Activated T-helper 1 cell treated with anti-CD3 and anti-CD28 coated beads, Interleukin-2, amount 50 U/mL, for 16 hours (primary cell): Measurements from ENCODE around the gene TOMM20.

Experiments
- DNase-seq, 2 donors: peaks; one replicate each; pipeline ENCODE4 v3.0.0-alpha.2; 2020; ENCODE audit warnings: low read depth in 1 of 2, low spot score in 1 of 2

TOMM20 gene

DNA sequence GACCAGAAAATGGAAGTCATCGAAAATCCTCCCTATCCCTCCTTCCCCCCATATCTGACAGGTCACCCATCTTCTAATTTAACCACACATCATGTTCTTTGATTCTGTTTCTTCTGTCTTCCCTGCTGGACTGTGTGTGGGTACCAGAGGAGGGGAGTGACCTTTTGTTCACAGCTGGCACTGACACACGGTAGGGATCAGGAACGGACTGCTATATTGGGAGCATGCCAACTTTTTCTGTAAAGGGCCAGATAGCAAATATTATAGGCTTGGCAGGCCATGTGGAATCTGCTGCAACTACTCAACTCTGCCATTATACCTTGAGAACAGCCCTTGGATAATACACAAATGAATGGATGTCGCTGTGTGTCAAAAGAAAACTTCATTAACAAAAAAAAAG is 7.5 kb upstream of the TOMM20 start:
- no peak for DNase-seq

DNA sequence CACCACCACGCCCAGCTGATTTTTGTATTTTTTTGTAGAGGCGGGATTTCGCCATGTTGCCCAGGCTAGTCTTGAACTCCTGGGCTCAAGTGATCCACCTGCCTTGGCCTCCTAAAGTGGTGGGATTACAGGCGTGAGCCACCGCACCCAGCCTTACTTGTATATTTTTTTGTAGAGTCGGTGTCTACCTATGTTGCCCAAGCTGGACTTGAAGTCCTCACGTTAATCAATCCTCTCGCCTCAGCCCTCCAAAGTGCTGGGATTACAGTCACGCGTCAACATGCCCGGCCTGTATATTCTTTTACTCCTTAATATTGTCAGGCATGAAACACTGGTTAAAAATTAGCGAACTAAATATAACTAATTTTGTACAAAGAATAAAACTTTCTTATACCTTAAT is 5.5 kb upstream of the TOMM20 start:
- no peak for DNase-seq

DNA sequence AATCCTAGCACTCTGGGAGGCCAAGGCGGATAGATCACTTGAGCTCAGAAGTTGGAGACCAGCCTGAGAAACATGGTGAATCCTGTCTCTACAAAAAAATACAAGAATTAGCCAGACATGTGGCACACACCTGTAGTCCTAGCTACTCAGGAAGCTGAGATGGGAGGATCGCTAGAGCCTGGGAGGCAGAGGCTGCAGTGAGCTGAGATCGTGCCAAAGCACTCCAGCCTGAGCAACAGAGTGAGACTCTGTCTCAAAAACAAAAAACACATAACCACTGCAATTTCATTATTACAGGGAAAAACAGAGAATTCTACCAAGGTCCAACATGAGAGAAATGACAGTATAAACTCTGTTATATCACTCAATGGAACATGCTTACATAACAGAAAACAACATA is 4.4 kb upstream of the TOMM20 start:
- DNase-seq: no peak

DNA sequence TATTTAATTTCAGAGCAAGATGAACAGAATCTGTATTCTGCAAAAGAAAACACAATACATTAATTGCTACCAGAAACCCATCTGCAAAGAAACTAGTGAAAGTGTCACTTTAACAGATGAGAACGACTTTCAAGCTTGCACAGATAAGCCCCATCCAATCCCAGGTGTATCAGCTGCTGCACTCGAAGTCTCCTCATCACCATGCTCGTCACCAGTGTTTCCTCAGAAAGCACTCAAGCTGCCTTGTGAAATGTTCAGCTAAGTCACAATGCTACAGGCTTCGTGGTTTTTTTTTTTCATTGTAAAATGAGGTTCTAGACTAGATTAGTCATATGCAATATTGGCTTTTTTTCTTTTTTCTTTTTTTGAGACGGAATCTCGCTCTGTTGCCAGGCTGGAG is 3.3 kb upstream of the TOMM20 start:
- no peak for DNase-seq

GRCh38 chr1:235130766-235131270 is 2.2 kb upstream of the TOMM20 start:
- no peak for DNase-seq

DNA sequence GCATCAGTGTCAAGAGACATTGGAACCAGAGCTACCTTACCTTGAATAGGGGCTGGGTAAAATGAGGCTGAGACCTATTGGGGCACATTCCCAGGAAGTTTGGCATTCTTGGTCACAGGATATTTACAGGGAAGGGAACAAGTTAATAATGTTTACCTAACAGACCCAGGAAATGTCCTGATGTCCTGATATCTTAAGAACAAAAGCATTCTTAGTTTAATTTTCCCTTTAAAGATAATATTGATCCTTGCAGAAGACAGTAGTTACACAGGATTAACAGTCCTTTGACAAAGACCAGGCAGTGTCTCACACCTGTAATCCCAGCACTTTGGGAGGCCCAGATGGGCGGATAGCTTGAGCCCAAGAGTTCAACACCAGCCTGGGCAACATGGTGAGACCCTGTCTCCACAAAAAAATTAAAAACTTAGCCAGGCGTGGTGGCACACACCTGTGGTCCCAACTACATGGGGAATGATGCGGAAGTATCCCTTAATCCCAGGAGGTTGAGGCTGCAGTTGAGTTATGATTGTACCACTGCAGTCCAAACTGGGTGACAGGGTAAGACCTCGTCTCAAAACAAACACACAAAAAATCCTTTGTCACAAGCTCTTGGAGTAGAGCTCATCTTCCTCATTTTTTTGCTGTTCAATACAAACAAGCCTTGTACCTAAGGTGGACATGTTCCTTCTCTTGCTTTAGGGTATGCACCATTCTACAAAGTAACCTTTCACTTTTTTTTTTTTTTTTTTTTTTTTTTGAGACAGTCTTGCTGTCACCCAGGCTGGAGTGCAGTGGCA is 1.3 kb upstream of the TOMM20 start:
- no peak for DNase-seq

GRCh38 chr1:235127732-235128455 is 743 bp downstream of the TOMM20 start:
- DNase-seq: no peak

- no peak for DNase-seq
These were observed 1.4 kb downstream of the TOMM20 start for GRCh38 chr1:235127203-235127602.

DNA sequence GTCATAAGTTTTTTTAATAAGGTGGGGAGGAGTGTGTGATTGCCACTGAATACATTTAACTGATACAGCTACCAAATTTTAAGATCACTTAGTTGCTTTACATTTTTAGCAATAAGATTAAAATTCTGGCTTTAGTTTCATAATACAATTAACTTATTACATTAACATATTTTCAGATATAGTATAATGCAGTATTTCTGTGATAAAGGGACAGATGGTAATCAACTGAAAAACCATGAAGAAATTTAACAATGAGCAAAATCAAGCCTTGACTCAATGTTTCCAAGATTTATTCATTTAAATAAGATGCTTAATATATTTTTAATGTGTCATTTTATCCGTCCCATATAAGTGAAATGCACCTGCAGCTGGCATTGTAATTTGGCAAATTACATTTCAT is 4.0 kb downstream of the TOMM20 start:
- DNase-seq: no peak

- DNase-seq: no peak
These were observed 4.5 kb downstream of the TOMM20 start for GRCh38 chr1:235124111-235124510.

DNA sequence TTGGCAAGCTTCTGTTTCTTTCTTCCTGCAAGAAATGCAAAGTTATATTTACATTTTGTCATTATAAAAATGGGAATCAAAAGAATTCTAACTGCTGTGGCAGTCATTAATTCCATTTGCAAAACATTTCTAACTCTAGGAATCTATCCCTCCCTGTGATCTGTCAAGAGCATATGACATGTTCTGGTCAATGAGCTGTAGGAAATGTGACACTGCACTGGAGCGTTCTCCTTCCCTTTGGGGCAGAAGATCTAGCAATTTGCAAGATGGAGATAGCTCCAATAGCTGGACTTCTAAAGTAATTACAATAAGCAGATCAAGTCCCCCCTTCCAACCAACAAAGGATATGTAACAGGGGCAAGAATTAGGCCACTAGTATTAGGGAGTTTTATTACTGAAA is 6.3 kb downstream of the TOMM20 start:
- no peak for DNase-seq

GRCh38 chr1:235113183-235113917 is 15.3 kb downstream of the TOMM20 start:
- DNase-seq: no peak

GRCh38 chr1:235112297-235113182 is 16.1 kb downstream of the TOMM20 start:
- no peak for DNase-seq

DNA sequence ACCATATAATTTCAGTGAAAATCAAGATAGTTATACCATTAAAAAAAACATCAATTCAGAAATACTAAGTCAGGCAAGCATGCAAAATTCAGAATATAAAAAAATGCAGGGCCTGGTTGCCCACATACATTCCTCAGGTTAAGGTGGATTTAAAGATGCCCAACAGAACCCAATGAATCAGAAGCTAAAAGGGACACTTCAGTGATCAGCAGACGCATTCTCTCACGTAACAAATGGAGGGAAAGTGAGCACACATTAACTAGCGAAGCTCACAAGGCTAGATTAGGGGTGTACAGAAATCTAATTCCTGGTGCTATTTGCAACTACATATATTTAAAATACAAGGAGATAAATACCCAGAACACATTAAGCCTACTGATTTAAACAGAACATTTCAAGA is 17.5 kb downstream of the TOMM20 start:
- no peak for DNase-seq

DNA sequence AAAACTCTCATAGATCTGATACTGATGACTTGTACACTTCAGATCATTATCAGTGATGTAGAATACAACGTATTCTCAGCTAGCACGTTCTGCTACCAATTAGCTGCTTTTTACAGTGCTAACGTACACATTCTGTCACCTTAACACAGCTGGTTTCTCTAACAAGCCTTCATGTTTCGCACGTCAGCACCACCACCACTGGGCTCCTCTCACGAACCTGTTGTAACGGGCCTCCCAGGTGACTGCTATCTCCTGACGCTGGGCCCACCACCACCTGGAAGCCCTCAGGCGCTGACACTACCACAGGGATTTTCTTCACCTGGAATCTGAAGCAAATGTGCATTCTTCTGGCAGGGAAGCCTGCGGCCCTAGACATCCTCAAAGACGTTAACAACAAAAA is 19.8 kb downstream of the TOMM20 start:
- DNase-seq: no peak

DNA sequence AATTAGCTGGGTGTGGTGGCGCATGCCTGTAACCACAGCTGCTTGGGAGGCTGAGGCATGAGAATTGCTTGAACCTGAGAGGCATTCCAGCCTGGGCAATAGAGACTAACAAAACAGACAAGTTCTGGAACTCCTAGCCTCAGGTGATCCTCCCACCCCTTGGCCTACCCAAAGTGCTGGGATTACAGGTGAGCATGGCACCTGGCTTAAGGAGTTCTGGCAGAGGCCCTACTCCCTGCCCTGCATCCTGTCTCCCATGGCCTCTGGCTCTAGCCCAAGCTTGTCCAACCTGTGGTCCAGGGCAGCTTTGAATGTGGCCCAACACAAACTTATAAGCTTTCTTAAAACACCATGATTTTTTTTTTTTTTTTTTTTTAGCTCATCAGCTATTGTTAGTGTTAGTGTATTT is 20.4 kb downstream of the TOMM20 start:
- no peak for DNase-seq

DNA sequence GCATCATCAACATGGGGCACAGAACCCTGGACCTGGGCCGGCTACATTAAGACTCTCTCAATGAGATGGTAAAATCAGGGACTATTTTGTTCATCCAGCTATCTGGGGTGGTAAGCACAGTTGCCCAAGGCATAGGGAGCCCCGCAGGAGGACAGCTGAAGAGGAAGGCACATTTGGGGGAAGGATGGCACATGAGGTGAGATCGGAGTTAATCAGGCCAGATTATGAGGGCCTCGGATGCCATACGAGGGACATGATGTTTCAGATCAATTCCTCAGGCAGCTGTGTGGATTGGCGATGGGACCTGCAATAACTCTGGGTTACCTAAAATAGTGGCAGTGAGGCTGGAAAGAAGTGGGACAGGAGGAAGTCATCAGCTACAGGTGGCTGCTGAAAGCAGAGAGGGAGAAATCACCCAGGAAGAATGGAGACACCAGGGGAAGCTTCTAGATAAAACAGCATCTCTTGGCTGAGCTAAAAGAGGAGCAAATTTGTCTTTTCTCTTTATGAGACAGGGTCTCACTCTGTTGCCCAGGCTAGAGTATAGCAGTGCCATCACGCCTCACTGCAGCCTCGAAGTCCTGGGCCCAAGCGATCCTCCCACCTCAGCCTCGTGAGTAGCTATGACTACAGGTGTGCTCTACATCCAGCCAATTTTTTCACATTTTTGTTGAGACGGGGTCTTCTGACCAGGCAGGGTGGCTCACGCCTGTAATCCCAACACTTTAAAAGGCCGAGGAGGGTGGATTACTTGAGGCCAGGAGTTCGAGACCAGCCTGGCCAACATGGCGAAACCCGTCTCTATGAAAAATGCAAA is 21.1 kb downstream of the TOMM20 start:
- no peak for DNase-seq

DNA sequence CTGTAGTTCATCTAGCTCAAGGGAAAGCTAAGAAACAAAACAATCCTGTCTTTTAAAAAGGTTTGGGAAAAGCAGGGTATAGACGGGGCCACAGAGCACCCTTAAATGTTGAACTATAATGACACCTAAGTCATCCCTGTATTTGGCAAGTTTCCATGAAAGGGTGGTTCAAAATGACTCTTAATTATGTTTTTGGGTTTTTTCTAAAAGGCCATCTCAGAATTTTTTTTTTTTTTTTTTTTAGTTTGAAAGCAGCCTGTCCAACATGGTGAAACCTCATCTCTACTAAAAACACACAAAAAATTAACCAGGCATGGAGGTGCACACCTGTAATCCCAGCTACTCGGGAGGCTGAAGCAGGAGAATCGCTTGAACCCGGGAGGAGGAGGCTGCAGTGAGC is 22.2 kb downstream of the TOMM20 start:
- no peak for DNase-seq

- DNase-seq: no peak
These were observed 23.3 kb downstream of the TOMM20 start for GRCh38 chr1:235105051-235106043.
